Stimulated activated CD8-positive, alpha-beta memory T cell treated with anti-CD3 and anti-CD28 coated beads, Interleukin-7, amount 100 ng/mL, for 24 hours (primary cell): ENCODE measurements around the gene DFFA.
"Not testable (repeated sequence)": the region's sequence is repeated elsewhere in the genome, so short reads cannot be mapped to it uniquely, and the experiment has no call there.

Experiments used
- DNase-seq: peaks from one replicate; pipeline ENCODE4 v3.0.0-alpha.2; 2020; ENCODE audit warnings: low read depth

The DFFA gene

DNA sequence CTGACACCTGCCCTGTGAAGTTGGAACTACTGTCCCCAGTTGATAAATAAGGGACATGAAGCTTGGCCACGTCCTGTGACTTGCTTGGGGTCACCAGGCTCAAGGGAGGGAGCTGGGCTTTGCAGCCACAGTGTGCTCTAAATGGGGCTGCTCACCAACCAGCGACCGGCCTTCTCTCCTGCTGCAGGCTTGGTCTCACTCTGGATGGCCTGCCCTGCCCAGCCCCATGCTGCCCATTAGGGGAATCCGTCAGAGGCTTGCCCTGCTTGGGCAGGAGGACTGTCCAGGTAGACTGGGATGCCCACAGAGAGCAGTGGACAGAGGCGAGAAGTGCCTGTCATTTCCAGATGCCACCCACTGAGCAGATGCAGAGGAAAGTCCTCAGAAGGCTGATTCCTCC is 43.3 kb downstream of the DFFA start:
- no peak for DNase-seq

DNA sequence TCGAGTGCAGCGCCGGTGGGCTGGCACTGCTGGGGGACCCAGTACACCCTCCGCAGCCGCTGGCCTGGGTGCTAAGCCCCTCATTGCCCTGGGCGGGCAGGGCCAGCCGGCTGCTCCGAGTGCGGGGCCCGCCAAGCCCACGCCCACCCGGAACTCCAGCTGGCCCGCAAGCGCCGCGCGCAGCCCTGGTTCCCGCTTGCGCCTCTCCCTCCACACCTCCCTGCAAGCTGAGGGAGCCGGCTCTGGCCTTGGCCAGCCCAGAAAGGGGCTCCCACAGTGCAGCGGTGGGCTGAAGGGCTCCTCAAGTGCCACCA is 45.8 kb downstream of the DFFA start:
- not testable (repeated sequence) for DNase-seq

DNA sequence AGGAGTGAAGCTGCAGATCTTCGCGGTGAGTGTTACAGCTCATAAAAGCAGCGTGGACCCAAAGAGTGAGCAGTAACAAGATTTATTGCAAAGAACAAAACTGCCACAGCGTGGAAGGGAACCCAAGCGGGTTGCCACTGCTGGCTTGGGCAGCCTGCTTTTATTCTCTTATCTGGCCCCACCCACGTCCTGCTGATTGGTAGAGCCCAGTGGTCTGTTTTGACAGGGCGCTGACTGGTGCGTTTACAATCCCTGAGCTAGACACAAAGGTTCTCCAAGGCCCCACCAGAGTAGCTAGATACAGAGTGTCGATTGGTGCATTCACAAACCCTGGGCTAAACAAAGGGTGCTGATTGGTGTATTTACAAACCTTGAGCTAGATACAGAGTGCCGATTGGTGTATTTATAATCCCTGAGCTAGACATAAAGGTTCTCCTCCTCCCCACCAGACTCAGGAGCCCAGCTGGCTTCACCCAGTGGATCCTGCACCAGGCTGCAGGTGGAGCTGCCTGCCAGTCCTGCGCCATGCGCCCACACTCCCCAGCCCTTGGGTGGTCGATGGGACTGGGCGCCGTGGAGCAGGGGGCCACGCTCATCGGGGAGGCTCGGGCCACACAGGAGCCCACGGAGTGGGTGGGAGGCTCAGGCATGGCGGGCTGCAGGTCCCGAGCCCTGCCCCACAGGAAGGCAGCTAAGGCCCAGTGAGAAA is 46.3 kb downstream of the DFFA start:
- DNase-seq = not testable (repeated sequence)

- no peak for DNase-seq
Measured at GRCh38 chr1:10424651-10425050, 47.7 kb downstream of the DFFA start.

DNA sequence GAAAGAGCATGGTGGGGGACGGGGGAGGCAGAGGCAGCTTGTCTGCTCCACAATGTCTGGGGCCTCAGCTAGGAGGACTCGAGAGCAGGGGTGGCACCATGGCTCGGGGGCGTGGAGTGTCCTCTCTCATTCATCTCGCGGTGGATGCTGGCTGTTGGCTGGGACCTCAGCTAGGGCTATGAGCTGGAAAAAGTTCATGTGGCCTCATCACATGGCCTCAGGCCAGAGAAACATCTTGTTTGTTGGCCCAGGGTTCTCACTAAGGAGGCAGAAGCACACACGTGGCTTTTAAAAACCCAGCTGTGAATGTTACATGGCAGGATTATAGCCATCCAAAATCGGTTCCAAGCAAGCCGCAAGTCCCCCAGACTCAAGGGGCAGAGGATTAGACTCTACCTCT is 48.3 kb downstream of the DFFA start:
- no peak for DNase-seq

GRCh38 chr1:10421637-10422036 is 50.7 kb downstream of the DFFA start:
- no peak for DNase-seq

DNA sequence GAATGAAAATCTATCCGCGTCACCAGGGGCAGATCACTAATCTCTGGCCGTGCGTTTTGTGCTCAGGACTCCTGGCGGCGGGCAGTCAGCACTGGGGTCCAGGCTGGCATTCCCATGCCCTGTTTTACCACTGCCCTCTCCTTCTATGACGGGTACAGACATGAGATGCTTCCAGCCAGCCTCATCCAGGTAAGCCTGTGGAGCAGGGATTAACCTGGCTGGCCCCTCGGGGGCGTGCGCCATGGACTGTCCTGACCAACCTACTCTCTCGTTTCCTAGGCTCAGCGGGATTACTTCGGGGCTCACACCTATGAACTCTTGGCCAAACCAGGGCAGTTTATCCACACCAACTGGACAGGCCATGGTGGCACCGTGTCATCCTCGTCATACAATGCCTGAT is 53.0 kb downstream of the DFFA start:
- no peak for DNase-seq

- not testable (repeated sequence) for DNase-seq
Measured at GRCh38 chr1:10418741-10419140, 53.6 kb downstream of the DFFA start.

DNA sequence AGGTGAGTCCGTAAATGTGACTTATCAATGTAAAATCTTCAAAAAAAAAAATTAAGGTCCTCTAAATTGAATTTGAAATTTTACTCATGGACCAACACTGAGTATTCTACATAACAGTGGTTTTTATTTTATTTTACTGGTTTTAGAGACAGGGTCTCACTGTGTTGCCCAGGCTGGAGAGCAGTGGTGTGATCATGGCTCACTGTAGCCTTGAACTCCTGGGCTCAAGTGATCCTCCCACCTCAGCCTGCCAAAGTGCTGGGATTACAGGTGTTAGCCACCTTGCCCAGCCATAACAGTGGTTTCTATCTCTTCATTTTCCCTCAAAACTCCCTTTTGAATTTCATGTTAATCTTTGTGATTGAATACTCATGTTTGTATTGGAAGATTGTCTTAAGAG is 56.4 kb downstream of the DFFA start:
- not testable (repeated sequence) for DNase-seq

DNA sequence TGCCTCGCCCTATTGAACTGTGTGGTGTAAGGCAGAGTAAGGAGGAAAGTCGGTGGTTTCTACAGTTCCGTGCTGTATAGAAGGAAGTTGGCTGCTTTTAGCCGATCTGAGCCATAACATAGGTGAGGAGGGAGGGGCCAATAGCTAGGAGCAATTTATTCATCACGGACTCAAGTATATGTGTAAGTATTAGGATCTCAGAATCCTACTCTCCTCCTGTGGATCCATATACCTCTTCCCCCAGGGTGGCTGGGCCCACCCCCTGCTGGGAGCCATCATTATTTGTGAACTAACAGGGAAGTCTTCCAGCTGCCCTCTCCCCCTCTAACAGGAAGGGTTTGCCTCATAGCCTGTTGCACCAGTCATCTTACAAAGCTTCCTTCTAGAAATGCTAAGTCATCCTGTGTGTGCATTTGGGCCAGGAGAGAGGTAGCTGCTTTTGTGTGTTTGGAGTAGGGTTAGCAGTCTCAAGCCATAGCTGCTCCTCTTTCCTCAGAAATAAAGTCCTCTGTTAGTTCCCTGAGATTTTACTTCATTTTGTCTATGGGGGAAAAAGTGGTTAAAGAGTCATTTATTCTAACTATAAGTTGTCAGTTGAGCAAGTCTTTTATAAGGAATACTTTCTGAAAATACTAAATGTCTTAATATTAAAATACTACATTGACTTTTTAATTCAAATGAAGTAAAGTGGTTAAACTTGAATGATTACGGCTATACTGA is 57.0 kb downstream of the DFFA start:
- no peak for DNase-seq

DNA sequence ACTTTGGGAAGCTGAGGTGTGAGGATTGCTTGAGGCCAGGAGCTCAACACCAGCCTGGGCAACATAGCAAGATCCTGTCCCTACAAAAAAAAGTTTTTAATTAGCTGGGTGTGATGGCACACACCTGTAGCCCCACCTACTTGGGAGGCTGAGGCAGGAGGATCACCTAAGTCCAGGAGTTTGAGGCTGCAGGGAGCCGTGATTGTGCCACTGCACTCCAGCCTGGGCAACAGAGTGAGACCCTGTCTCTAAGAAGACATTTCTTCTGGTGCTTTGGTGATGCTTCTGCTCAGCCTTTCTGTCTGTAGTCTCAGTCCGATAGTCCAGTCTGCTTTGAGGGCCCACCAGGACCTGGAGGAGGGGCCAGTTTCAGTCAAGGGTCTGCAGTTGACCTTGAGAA is 65.1 kb downstream of the DFFA start:
- no peak for DNase-seq
